SK-N-SH (cell line): ENCODE data around the gene AKT3. TPM values are rescaled to one million over a fixed set of nuclear protein-coding genes. Genes with fewer than 3 reads are reported as not detected.

ENCODE experiments used
- CTCF ChIA-PET: fragments of 300-600, 350-600 bp; formaldehyde crosslinking; extraction: SDS; loops from one replicate; lab custom pipeline; 2021; lab: Yijun Ruan, JAX
- POLR2A ChIA-PET: fragments of 350-600 bp; sonication (Branson Sonifier 250); formaldehyde crosslinking; extraction: SDS; loops from one replicate; lab custom pipeline; 2020; ENCODE audit warnings: antibody characterized with exemption, inconsistent platforms; lab: Yijun Ruan, JAX
- DNase-seq: peaks from one replicate; pipeline ENCODE4 v3.0.0; 2012
- H2AFZ ChIP-seq: fragments of 200-600 bp; sonication (generic); 2 replicates; pipeline ENCODE4 v1.8.1; 2016; ENCODE audit warnings: antibody characterized with exemption, mild to moderate bottlenecking, low read depth
- H3F3A ChIP-seq: fragments of 200-600 bp; sonication (generic); replicated peaks from 2 replicates; pipeline ENCODE3; 2016; ENCODE audit warnings: antibody characterized with exemption, mild to moderate bottlenecking; ENCODE audit not compliant: insufficient read depth
- H3K27ac ChIP-seq, 2 experiments: fragments of 200-500 bp in 1 of 2; fragments of 200-600 bp in 1 of 2; sonication (Bioruptor generic) in 1 of 2; sonication (generic), shearing (Covaris generic) in 1 of 2; 2 replicates each; pipeline versions ENCODE4 v1.5.1 to v1.6.1; 2014 to 2016; ENCODE audit warnings: low read depth in 2 of 2, inconsistent platforms in 1 of 2, low read length in 1 of 2, mild to moderate bottlenecking in 1 of 2, mixed read lengths in 1 of 2
- H3K27me3 ChIP-seq: fragments of 200-600 bp; sonication (generic), shearing (Covaris generic); 2 replicates; pipeline ENCODE4 v1.6.1; 2016; ENCODE audit warnings: mixed run types; ENCODE audit not compliant: insufficient read depth
- H3K36me3 ChIP-seq, 2 experiments: fragments of 200-500 bp in 1 of 2; fragments of 200-600 bp in 1 of 2; sonication (Bioruptor generic) in 1 of 2; sonication (generic) in 1 of 2; replicated peaks in 1 of 2; 2 replicates each; pipeline versions ENCODE3 to v1.5.1; 2014 to 2016; ENCODE audit warnings: low read length in 1 of 2, mild to moderate bottlenecking in 1 of 2; ENCODE audit not compliant: insufficient read depth in 2 of 2, control insufficient read depth in 1 of 2
- H3K4me1 ChIP-seq, 2 experiments: fragments of 200-500 bp in 1 of 2; fragments of 200-600 bp in 1 of 2; sonication (Bioruptor generic) in 1 of 2; sonication (generic), shearing (Covaris generic) in 1 of 2; 2 replicates each; pipeline versions ENCODE4 v1.5.1 to v1.6.1; 2014 to 2016; ENCODE audit warnings: low read depth in 1 of 2, low read length in 1 of 2, mixed run types in 1 of 2; ENCODE audit not compliant: insufficient read depth in 2 of 2, control insufficient read depth in 1 of 2
- H3K4me2 ChIP-seq: fragments of 200-600 bp; sonication (generic), shearing (Covaris generic); 2 replicates; pipeline ENCODE4 v1.6.1; 2017; ENCODE audit warnings: mixed run types
- H3K4me3 ChIP-seq, 2 experiments: fragments of 200-500 bp in 1 of 2; fragments of 200-600 bp in 1 of 2; sonication (Bioruptor generic) in 1 of 2; sonication (generic), shearing (Covaris generic) in 1 of 2; 2 replicates each; pipeline versions ENCODE4 v1.5.1 to v1.8.1; 2014 to 2016; ENCODE audit warnings: low read depth in 2 of 2, inconsistent platforms in 1 of 2, low read length in 1 of 2, mild to moderate bottlenecking in 1 of 2, mixed read lengths in 1 of 2, moderate library complexity in 1 of 2
- H3K79me2 ChIP-seq: fragments of 200-600 bp; sonication (generic); 2 replicates; pipeline ENCODE4 v1.8.1; 2017; ENCODE audit warnings: mild to moderate bottlenecking; ENCODE audit not compliant: insufficient read depth
- H3K9ac ChIP-seq: fragments of 200-600 bp; sonication (generic); 2 replicates; pipeline ENCODE4 v1.6.1; 2017; ENCODE audit warnings: mixed run types
- H3K9me2 ChIP-seq: fragments of 200-600 bp; sonication (generic); 2 replicates; pipeline ENCODE4 v1.6.1; 2017; ENCODE audit warnings: mixed run types
- H3K9me3 ChIP-seq: fragments of 200-600 bp; sonication (generic); 2 replicates; pipeline ENCODE4 v1.6.1; 2017; ENCODE audit warnings: mixed run types, mild to moderate bottlenecking, moderate library complexity
- H4K20me1 ChIP-seq: fragments of 200-600 bp; sonication (generic); 2 replicates; pipeline ENCODE4 v1.6.1; 2017; ENCODE audit warnings: mild to moderate bottlenecking, mixed run types; ENCODE audit not compliant: insufficient read depth
- ELF1 ChIP-seq: IDR thresholded peaks from 2 replicates; pipeline ENCODE4 v1.4.0; 2012
- EZH2phosphoT487 ChIP-seq: fragments of 200-600 bp; sonication (generic); IDR thresholded peaks from 2 replicates; pipeline ENCODE4 v1.6.1; 2017; ENCODE audit warnings: low read depth, mixed run types, mild to moderate bottlenecking, antibody characterized with exemption, moderate library complexity, borderline replicate concordance
- GABPA ChIP-seq: IDR thresholded peaks from 2 replicates; pipeline ENCODE4 v1.4.0; 2012; ENCODE audit warnings: low read depth, mild to moderate bottlenecking
- JUND ChIP-seq: IDR thresholded peaks from 2 replicates; pipeline ENCODE4 v1.4.0; 2012
- MXI1 ChIP-seq: IDR thresholded peaks from 2 replicates; pipeline ENCODE4 v1.6.1; 2012; ENCODE audit warnings: mild to moderate bottlenecking, low read depth, low read length, improper control_type of control experiment
- RAD21 ChIP-seq: IDR thresholded peaks from 2 replicates; pipeline ENCODE4 v1.6.1; 2012; ENCODE audit warnings: mild to moderate bottlenecking, low read length
- RCOR1 ChIP-seq: fragments of 150-350 bp; IDR thresholded peaks from 2 replicates; pipeline ENCODE4 v1.6.1; 2017; ENCODE audit warnings: antibody characterized with exemption, low read length
- RFX5 ChIP-seq: IDR thresholded peaks from 2 replicates; pipeline ENCODE4 v1.6.1; 2012; ENCODE audit warnings: mild to moderate bottlenecking, improper control_type of control experiment, low read length
- SMC3 ChIP-seq: IDR thresholded peaks from 2 replicates; pipeline ENCODE4 v1.6.1; 2012; ENCODE audit warnings: low read depth, low read length, improper control_type of control experiment
- TAF1 ChIP-seq: IDR thresholded peaks from 2 replicates; pipeline ENCODE4 v1.6.1; 2012; ENCODE audit warnings: low read depth, mild to moderate bottlenecking, low read length, moderate library complexity, borderline replicate concordance
- WGBS: methylation state at CpG from one replicate; pipeline ENCODE4 v1.1.6; 2017; ENCODE audit warnings: low lambda C conversion rate; 5-methylcytosine and 5-hydroxymethylcytosine counted together
- polyA plus RNA-seq, 3 experiments: library from polyadenylated mRNA; depleted of rRNA; stranded (reverse); fragments of >200 nt; gene quantifications; 2 replicates each; pipeline ENCODE4 v1.2.3, GENCODE V29; 2012
- TF ChIP-seq, protein P1 (sequence below): IDR thresholded peaks from 2 replicates; pipeline ENCODE4 v1.4.0; 2012; ENCODE audit warnings: low read depth, borderline replicate concordance
- TF ChIP-seq, protein P2 (sequence below): fragments of 150-350 bp; IDR thresholded peaks from 2 replicates; pipeline ENCODE4 v1.6.1; 2016; ENCODE audit warnings: mild to moderate bottlenecking, low read depth, low read length
- TF ChIP-seq, protein P3 (sequence below): fragments of 150-350 bp; IDR thresholded peaks from 2 replicates; pipeline ENCODE4 v1.6.1; 2017; ENCODE audit warnings: antibody characterized with exemption, low read length, low read depth, borderline replicate concordance
- TF ChIP-seq, protein P4 (sequence below): IDR thresholded peaks from 2 replicates; pipeline ENCODE4 v1.6.1; 2012; ENCODE audit warnings: mild to moderate bottlenecking, low read depth, low read length, moderate library complexity

The AKT3 gene
- polyA plus RNA-seq, 1 of the 3 experiments (the other 2 are of a cell fraction), result 12.7 TPM

DNA sequence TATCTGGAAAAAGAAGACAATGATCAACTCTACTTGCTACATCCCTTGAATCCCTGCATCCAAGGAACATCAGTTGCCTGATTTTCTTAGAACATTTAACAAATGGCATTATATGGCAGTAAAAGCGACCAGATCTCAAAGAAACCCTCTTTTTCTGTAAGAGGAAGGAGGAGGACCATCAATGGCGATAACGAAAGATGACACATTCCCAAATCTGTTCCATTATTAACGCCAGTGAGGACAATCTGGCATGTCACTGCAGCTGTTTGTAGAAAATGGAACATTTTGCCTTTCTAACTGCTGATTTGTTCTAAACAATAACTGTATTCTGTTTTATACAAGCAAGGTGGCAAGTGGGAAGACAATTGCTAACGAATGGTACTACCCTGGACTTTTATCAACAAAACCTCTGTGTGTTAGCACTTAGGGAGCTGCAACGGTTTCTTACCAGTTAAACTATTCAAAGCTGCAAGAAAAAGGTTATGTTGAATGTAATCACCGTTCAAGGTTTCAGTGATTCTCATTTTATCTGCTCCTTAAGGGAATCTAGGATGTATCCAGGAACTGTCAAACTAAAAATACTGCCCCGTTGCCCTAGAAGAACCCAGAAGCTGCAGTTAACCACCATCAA, 342.3 kb downstream of the AKT3 start (continued):
- no peak for TF ChIP-seq EZH2phosphoT487
- TF ChIP-seq RCOR1, result no peak
- TF ChIP-seq, all 33 proteins: peak for 0

DNA sequence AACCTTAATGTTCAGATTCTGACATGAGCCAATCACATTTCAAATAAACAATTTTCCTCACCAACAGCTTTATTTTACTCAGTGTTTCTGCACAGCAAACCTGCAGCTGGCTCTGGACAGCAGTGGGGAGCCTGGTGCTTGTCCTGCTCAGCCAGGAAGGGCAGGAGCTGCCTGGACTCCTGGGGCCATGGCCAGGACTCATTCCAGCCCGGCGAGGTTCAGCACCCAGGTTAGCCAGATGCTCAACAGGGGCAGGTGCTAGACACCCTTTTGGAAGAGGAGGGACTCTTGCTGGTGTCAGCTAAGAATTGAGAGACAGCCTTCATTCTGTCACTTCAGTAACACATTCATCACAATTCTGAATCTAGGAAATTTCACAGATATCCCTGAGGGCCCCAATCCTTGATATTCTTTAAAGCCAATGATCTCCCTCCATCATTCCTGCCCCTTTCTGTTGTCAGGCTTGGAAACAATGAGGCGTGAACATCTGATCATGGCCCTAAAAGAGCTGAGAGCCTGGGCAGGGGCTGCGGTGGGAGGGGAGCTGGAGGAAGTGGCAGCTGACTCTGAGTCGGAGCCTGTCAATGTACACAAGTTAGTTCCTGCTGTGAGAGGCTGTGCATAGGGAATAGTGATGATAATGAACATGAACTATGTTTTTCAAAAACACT, 342.9 kb downstream of the AKT3 start:
- H3K27me3 ChIP-seq, result no peaks in the 10 kb centered on the region
- ChIA-PET POLR2A (no interaction called here), CTCF (interaction anchor here (0.8 kb wide), 1 partner anchor 65 kb away, joined by 3 read pairs; no protein-coding TSS in a partner anchor)
- H3K36me3 ChIP-seq, result peaks cover 40 to 67% of the 10 kb centered on the region in 2 experiments
- DNase-seq, result no peak
- H3K79me2 ChIP-seq, result no peaks in the 10 kb centered on the region
- H3K4me3 ChIP-seq, result no peak overlapping the region
- no peaks in the 10 kb centered on the region for H4K20me1 ChIP-seq
- 100% methylated on average over 3 of the region's 5 CpGs for WGBS
- no peak overlapping the region for H3K9ac ChIP-seq
- H3K9me3 ChIP-seq, result no peaks in the 10 kb centered on the region
- TF ChIP-seq GABPA, result no peak
- TF ChIP-seq, protein P1, sequence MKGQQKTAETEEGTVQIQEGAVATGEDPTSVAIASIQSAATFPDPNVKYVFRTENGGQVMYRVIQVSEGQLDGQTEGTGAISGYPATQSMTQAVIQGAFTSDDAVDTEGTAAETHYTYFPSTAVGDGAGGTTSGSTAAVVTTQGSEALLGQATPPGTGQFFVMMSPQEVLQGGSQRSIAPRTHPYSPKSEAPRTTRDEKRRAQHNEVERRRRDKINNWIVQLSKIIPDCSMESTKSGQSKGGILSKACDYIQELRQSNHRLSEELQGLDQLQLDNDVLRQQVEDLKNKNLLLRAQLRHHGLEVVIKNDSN, result no peak
- TF ChIP-seq RCOR1, result no peak
- no peak for TF ChIP-seq ELF1
- no peak for TF ChIP-seq SMC3
- no peak for TF ChIP-seq RAD21
- H3K4me2 ChIP-seq, result no peak overlapping the region
- no peaks in the 10 kb centered on the region for H3K9me2 ChIP-seq
- no peaks in the 10 kb centered on the region; a peak in 1 of 4 replicates for H3K4me1 ChIP-seq
- H2AFZ ChIP-seq, result no peak overlapping the region
- peaks cover 5% of the 10 kb centered on the region for H3F3A ChIP-seq
- H3K27ac ChIP-seq, result no peak overlapping the region

DNA sequence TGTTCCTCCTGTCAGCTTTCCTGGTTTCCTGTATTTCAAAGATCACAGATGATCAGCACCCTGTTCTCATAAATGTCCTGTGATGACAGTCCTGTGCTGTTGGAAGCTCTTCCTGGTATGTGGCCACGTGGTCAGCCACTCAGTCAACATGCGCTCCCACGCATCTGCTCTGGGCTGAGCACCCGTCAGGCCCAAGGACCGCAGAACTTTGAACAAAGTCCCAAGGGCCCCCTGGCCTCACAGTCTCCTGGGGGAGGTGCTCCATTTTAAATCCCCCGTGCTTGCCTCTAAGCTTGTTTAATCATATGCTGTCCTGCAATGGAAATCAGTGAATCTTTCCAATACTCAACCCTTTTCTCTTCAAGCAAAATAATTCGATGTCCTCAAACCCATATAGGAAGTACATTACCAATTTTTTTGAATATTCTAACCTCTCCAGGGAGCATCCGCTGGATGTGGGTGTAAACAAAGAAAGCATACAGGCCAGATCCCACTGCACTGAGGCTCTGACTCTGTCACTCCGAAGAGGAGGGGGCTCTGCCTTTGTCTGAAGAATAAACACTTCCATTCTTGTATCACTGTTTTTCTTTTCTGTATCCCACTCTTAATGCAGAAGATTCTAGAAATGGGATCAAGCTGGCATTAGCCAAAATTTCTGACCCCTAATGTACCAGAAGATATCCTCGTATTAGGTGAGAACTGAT, 343.9 kb downstream of the AKT3 start:
- Histone ChIP-seq H3K36me3 (peaks cover 30 to 61% of the 10 kb centered on the region in 2 experiments), H3K4me2 (no peak overlapping the region), H2AFZ (no peak overlapping the region), H4K20me1 (no peaks in the 10 kb centered on the region), H3K27ac (no peak overlapping the region; a peak in 1 of 4 replicates), H3F3A (peaks cover 15% of the 10 kb centered on the region), H3K9ac (no peak overlapping the region), H3K9me3 (no peaks in the 10 kb centered on the region), H3K9me2 (no peaks in the 10 kb centered on the region), H3K79me2 (no peaks in the 10 kb centered on the region), H3K4me3 (no peak overlapping the region), H3K4me1 (peaks cover 0 to 3% of the 10 kb centered on the region in 2 experiments; a peak in 1 of 4 replicates), H3K27me3 (no peaks in the 10 kb centered on the region)
- CTCF ChIA-PET, result no interaction called here
- DNase-seq, result no peak
- 97% methylated on average over 10 of the region's 10 CpGs for WGBS
- POLR2A ChIA-PET, result no interaction called here
- TF ChIP-seq, protein P2, sequence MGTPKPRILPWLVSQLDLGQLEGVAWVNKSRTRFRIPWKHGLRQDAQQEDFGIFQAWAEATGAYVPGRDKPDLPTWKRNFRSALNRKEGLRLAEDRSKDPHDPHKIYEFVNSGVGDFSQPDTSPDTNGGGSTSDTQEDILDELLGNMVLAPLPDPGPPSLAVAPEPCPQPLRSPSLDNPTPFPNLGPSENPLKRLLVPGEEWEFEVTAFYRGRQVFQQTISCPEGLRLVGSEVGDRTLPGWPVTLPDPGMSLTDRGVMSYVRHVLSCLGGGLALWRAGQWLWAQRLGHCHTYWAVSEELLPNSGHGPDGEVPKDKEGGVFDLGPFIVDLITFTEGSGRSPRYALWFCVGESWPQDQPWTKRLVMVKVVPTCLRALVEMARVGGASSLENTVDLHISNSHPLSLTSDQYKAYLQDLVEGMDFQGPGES, result no peak
- TF ChIP-seq GABPA, result no peak
- TF ChIP-seq, protein P1, result no peak
- TF ChIP-seq, protein P3, sequence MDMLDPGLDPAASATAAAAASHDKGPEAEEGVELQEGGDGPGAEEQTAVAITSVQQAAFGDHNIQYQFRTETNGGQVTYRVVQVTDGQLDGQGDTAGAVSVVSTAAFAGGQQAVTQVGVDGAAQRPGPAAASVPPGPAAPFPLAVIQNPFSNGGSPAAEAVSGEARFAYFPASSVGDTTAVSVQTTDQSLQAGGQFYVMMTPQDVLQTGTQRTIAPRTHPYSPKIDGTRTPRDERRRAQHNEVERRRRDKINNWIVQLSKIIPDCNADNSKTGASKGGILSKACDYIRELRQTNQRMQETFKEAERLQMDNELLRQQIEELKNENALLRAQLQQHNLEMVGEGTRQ, result no peak
- no peak for TF ChIP-seq TAF1
- no peak for TF ChIP-seq RFX5
- no peak for TF ChIP-seq MXI1
- TF ChIP-seq, protein P4, sequence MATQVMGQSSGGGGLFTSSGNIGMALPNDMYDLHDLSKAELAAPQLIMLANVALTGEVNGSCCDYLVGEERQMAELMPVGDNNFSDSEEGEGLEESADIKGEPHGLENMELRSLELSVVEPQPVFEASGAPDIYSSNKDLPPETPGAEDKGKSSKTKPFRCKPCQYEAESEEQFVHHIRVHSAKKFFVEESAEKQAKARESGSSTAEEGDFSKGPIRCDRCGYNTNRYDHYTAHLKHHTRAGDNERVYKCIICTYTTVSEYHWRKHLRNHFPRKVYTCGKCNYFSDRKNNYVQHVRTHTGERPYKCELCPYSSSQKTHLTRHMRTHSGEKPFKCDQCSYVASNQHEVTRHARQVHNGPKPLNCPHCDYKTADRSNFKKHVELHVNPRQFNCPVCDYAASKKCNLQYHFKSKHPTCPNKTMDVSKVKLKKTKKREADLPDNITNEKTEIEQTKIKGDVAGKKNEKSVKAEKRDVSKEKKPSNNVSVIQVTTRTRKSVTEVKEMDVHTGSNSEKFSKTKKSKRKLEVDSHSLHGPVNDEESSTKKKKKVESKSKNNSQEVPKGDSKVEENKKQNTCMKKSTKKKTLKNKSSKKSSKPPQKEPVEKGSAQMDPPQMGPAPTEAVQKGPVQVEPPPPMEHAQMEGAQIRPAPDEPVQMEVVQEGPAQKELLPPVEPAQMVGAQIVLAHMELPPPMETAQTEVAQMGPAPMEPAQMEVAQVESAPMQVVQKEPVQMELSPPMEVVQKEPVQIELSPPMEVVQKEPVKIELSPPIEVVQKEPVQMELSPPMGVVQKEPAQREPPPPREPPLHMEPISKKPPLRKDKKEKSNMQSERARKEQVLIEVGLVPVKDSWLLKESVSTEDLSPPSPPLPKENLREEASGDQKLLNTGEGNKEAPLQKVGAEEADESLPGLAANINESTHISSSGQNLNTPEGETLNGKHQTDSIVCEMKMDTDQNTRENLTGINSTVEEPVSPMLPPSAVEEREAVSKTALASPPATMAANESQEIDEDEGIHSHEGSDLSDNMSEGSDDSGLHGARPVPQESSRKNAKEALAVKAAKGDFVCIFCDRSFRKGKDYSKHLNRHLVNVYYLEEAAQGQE, result no peak
- TF ChIP-seq JUND, result no peak
